ENCODE data around the gene SMPD2. TPM values are rescaled to one million over a fixed set of nuclear protein-coding genes. Genes with fewer than 3 reads are reported as not detected.

Gene SMPD2
- total RNA-seq, 1 donor from 2014 or later = 19.7 TPM

DNA sequence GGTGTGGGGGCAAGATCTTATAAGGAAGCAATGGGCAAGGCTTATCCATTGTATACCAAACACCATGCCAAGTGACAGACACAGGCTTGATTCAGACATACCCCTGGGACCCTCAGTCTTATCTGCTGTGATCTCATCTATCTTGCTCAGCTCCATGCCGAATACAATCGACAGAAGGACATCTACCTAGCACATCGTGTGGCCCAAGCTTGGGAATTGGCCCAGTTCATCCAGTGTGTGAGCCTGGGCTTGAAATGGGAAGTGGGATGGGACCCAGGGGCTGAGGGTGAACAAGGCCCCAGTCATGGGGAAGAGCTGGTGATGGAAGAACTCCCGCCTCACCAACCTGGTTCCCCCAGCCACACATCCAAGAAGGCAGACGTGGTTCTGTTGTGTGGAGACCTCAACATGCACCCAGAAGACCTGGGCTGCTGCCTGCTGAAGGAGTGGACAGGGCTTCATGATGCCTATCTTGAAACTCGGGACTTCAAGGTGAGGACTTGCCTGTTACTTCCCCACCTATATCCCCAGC is 1.9 kb downstream of the SMPD2 start:
- TF ChIP-seq CTCF (IDR thresholded peaks at IDR 0.05; ENCODE audit: insufficient read depth, low read length, severe bottlenecking) = no peak
- Histone ChIP-seq H3K4me3 (ENCODE audit: low read depth, low read length) (no peak overlapping the region), H3K27me3 (ENCODE audit: control insufficient read depth, insufficient read depth, low read length) (no peaks in the 10 kb centered on the region), H3K36me3 (ENCODE audit: control insufficient read depth, insufficient read depth, low read length) (peaks cover 15% of the 10 kb centered on the region)
- DNase-seq (ENCODE audit: low read depth) (no peak), FAIRE-seq (no peak)

DNA sequence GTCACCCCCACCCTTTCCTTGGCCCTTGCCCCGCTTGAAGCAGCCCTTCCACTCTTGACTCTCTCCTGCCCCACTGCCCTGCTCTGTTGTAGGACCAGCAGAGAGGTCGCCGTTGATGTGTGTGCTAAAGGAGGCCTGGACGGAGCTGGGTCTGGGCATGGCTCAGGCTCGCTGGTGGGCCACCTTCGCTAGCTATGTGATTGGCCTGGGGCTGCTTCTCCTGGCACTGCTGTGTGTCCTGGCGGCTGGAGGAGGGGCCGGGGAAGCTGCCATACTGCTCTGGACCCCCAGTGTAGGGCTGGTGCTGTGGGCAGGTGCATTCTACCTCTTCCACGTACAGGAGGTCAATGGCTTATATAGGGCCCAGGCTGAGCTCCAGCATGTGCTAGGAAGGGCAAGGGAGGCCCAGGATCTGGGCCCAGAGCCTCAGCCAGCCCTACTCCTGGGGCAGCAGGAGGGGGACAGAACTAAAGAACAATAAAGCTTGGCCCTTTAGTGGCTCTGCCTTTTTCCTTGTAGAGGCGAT is 3.0 kb downstream of the SMPD2 start:
- no peak for TF ChIP-seq CTCF (IDR thresholded peaks at IDR 0.05; ENCODE audit: insufficient read depth, low read length, severe bottlenecking)
- Histone ChIP-seq H3K36me3 (ENCODE audit: control insufficient read depth, insufficient read depth, low read length) (peaks cover 15% of the 10 kb centered on the region), H3K4me3 (ENCODE audit: low read depth, low read length) (no peak overlapping the region), H3K27me3 (ENCODE audit: control insufficient read depth, insufficient read depth, low read length) (no peaks in the 10 kb centered on the region)
- FAIRE-seq (no peak), DNase-seq (ENCODE audit: low read depth) (no peak)

DNA sequence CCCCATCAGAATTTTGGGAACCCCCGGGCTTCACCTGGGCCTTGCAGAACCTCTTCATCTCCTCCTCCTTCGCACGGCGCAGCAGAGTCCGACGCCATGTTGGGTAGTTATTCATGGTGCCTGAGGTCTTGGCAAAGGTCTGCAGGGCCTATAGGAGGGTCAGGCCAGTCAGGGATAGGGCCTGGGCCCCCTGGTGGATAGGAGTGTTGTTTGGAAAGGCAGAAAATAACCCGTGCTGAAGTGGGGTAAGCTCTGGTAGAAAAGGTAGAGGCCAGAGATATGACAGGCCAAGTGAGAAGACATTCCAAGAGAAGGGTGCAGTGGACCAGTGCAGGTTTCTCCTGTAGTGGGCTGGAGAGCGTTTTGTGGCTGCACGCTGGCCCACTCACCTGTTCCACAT is 4.9 kb downstream of the SMPD2 start:
- Histone ChIP-seq H3K4me3 (ENCODE audit: low read depth, low read length) (no peak overlapping the region), H3K27me3 (ENCODE audit: control insufficient read depth, insufficient read depth, low read length) (no peaks in the 10 kb centered on the region), H3K36me3 (ENCODE audit: control insufficient read depth, insufficient read depth, low read length) (peaks cover 15% of the 10 kb centered on the region)
- no peak for DNase-seq (ENCODE audit: low read depth)
- no peak for TF ChIP-seq CTCF (IDR thresholded peaks at IDR 0.05; ENCODE audit: insufficient read depth, low read length, severe bottlenecking)
- FAIRE-seq = peak; percentile 73

GRCh38 chr6:109446072-109446471 is 5.5 kb downstream of the SMPD2 start:
- peaks cover 15% of the 10 kb centered on the region for H3K36me3 ChIP-seq (ENCODE audit: control insufficient read depth, insufficient read depth, low read length)
- FAIRE-seq = no peak
- no peak for TF ChIP-seq CTCF (IDR thresholded peaks at IDR 0.05; ENCODE audit: insufficient read depth, low read length, severe bottlenecking)
- DNase-seq (ENCODE audit: low read depth) = no peak
- no peaks in the 10 kb centered on the region for H3K27me3 ChIP-seq (ENCODE audit: control insufficient read depth, insufficient read depth, low read length)
- H3K4me3 ChIP-seq (ENCODE audit: low read depth, low read length) = no peak overlapping the region

- no peaks in the 10 kb centered on the region for H3K27me3 ChIP-seq (ENCODE audit: control insufficient read depth, insufficient read depth, low read length)
- DNase-seq (ENCODE audit: low read depth) = no peak
- no peak overlapping the region for H3K4me3 ChIP-seq (ENCODE audit: low read depth, low read length)
- FAIRE-seq = no peak
- peaks cover 15% of the 10 kb centered on the region for H3K36me3 ChIP-seq (ENCODE audit: control insufficient read depth, insufficient read depth, low read length)
- no peak for TF ChIP-seq CTCF (IDR thresholded peaks at IDR 0.05; ENCODE audit: insufficient read depth, low read length, severe bottlenecking)
These were observed 6.0 kb downstream of the SMPD2 start for GRCh38 chr6:109446541-109446940.

DNA sequence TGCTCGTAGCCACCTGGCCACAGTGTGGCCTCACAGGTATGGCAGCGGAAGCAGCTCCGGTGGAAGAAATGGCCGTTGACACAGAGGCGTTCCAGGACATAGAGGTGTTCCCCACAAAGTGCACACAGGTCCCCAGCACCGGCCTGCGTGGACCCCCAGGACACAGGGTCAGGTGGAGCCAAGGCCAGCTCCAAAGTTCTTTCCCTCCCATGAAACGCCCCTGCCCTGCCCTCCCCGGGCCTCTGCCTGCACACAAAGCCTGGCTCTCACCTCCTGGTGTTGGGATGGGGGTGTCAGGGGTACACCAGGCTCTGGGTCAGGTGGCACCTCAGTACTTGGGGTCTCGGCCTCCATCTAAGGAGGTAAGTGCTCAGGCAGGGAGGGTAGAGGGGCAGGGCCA is 6.6 kb downstream of the SMPD2 start:
- no peaks in the 10 kb centered on the region for H3K27me3 ChIP-seq (ENCODE audit: control insufficient read depth, insufficient read depth, low read length)
- peaks cover 15% of the 10 kb centered on the region for H3K36me3 ChIP-seq (ENCODE audit: control insufficient read depth, insufficient read depth, low read length)
- H3K4me3 ChIP-seq (ENCODE audit: low read depth, low read length) = no peak overlapping the region
- FAIRE-seq (no peak), DNase-seq (ENCODE audit: low read depth) (no peak)
- TF ChIP-seq CTCF (IDR thresholded peaks at IDR 0.05; ENCODE audit: insufficient read depth, low read length, severe bottlenecking) = no peak
